Dedifferentiated amniotic fluid mesenchymal stem cell (primary cell): ENCODE measurements around the gene SLC12A8.

Experiments used
- DNase-seq: peaks from one replicate; pipeline ENCODE4 v3.0.0-alpha.2; 2016; ENCODE audit errors: extremely low spot score

The SLC12A8 gene, protein sequence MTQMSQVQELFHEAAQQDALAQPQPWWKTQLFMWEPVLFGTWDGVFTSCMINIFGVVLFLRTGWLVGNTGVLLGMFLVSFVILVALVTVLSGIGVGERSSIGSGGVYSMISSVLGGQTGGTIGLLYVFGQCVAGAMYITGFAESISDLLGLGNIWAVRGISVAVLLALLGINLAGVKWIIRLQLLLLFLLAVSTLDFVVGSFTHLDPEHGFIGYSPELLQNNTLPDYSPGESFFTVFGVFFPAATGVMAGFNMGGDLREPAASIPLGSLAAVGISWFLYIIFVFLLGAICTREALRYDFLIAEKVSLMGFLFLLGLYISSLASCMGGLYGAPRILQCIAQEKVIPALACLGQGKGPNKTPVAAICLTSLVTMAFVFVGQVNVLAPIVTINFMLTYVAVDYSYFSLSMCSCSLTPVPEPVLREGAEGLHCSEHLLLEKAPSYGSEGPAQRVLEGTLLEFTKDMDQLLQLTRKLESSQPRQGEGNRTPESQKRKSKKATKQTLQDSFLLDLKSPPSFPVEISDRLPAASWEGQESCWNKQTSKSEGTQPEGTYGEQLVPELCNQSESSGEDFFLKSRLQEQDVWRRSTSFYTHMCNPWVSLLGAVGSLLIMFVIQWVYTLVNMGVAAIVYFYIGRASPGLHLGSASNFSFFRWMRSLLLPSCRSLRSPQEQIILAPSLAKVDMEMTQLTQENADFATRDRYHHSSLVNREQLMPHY

DNA sequence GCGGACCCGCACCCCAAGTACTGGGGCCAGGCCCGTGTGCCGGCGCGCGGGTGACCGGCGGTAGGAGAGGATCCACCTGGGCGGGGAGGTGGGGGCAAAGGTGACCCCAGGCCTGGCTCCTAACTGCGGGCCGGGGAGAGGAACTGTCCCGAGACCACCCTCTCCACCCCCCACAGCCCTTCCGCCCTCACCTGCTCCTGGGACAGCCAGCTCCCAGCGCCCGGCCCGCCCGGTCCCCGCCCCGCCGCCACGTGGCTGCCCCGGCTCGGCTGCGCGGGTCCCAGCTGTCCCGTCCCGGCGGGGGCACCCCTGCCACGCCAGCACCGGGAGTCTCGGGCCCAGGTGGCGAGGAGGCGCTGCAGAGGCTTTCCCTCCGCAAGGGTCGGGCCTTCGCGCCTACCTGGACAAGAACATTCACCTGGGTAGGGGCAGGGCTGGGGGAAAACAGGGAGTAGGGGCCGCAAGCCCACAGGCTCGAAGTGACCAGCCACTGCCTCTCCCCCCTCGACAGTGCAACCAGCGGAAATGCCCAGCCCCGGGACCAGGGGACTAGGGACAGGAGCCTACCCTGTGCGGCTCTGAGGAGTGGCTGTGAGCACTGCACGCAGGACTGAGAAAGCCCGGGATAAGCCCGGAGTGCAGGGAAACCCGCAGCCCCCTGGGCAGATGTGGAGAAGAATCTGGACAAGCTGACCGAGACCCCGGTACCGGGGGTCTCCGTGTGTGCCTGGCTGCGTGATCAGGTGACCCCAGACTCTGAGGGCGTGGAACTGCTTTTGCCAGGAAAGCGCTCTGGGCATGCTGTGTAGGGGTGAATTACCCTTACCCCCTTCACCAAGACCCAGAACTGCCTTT, at the start of gene SLC12A8:
Gene SLC12A8 (minus strand): TSS at position 240 of the 855 bp plus-strand sequence. CDS start 1,399 bp downstream, outside the sequence.
- no peak for DNase-seq

DNA sequence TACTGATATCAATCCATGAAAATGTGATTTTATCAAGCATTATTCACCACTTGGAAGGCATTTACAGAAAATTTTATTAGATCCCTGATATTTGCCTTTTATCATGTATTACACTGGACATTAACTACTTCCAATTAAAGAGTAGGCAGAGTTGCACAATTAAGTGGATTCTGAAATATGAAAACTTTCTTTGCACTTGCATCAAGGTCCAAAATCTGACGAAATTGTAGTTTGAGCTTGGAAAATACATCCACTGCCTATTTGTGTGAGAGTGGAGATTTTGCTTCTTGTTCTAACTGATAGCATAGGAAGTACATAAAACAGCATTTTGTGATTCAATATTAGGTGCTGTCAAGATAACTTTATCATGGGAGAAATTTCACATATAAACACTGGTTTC, 49.6 kb upstream of the SLC12A8 start:
- DNase-seq: no peak

DNA sequence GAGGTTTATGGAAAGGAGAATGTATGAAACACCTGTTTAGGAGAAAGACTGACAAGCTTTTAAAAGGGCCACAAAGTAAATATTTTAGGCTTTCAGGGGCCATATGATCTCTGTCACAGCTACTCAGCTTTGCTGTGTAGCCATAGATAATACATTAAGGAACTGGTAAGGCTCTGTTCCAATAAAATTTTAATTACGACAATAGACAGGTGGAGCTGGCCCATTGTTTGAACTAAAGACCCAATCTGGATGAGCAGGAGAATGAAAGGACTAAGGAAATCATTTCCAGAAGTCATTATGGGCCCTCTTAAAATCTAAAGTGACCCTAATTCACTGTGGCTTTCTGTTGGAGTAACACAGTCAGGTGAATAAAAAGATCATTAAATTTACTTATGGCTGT, 48.5 kb upstream of the SLC12A8 start:
- no peak for DNase-seq

DNA sequence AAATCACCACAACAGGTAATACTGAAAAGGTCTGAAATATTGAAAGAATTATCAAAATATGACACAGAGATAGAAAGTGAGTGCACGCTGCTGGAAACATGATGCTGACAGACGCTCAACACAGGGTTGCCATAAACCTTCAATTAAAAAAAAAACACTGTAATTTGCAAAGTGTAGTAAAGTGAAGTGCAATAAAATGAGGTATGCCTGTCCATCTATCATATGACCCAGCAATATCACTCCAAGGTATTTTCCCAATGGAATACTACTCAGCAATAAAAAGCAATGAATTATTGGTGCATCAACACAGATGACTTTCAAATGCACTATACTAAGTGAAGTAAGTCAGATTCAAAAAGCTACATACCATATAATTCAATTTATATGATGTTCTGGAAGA, 47.6 kb upstream of the SLC12A8 start:
- DNase-seq: no peak

DNA sequence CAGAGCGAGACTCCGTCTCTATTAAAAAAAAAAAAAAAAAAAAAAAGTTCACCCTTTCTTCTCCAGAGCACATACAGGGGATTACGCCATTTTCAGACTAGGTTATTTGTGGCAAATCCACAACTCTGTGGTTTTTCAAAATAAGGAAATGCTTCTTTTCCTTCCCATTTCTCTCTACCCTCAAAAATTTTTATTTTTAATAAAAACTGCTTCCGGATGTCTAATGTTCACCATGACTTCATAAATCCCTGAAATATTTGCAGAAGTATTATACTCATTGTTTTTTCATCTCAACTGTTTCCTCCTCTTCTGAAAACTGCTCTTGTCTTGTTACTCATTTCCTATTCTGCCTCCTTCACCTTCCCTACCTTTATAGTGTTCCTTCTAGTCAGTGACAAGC, 45.0 kb upstream of the SLC12A8 start:
- DNase-seq: no peak

DNA sequence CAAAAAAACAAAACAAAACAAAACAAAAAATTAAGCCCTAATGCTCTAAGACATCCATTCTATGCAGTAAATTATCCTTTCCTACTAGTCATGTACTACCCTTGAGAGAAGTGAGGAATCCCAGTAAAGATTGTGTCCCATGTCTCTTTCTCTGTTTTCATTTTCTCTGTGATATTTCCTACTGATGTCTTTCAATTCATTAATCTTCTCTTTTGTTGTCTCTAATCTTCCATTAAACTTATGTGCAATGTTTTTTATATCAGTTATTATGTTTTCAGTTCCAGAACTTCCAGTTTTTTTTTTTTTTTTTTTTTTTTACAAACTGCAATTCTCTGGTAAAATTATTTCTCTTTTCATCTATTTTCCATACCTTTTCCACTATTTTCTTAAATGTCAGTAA, 44.1 kb upstream of the SLC12A8 start:
- DNase-seq: no peak

DNA sequence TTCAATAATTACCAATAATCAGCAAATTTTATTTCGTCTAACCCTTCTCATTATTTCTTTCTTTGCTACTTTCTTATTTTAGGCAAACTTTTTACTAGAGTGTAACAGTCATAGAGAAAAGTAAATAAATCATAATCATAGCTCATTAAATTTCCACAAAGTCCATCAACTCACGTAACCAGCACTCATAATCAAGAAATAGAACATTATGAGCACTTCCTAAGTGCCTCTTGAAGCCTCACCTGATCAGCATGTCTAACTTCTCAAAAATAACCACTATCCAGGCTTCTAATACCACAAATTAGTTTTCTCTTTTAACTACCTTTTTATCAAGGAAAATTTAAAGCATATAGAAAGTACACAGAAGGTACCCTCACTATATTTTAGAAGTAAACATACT, 38.4 kb upstream of the SLC12A8 start:
- DNase-seq: no peak

DNA sequence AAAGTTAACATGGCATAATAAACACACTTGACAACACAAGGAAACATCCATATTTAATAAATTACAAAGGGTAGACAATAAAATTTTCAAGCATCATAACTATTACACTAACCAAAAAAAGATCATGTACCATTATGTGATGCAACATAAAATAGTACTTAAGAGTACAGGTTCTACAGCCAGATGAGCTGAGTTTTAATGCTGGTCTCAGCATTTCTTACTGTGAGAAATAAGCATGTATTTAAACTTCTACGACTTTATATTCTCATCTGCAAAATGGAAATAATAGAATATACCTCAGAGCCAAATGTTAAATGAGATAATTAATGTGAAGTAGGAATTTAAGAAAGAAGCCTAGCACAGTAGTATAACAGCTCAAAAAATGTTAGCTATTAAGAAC, 33.7 kb upstream of the SLC12A8 start:
- no peak for DNase-seq

DNA sequence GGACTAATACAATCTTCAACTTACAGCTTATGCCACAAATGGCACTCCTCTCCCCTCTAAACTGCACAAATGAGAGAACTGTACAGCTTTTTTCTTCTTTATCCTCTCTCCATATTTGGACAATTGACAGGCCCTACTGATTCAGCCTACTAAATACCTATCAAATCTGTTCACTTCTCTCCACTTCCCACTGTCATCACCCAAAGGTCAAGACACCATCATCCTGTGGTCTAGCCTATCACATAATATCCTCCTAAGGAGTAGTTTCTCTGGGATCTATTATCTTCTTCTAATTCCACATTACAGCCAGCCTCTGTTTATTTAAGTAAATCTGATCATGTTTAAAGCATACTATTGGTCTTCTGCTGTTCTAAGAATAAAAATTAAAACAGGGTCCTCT, 33.0 kb upstream of the SLC12A8 start:
- no peak for DNase-seq

DNA sequence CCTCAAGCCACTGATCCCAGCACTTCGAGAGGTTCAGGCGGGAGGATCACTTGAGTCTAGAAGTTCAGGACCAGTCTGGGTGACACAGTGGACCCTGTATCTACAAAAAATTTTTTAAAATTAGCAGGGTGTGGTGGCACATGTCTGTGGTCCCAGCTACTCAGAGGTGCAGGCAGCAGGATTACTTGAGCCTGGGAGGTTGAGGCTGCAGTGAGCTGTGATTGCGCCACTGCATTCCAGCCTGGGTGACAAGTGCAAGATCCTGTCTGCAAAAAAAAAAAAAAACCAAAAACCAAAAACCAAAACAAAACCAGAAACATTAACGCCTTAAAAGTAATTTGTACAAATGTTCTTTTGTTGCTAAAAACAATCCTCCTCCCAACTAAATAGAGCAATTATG, 27.9 kb upstream of the SLC12A8 start:
- no peak for DNase-seq

DNA sequence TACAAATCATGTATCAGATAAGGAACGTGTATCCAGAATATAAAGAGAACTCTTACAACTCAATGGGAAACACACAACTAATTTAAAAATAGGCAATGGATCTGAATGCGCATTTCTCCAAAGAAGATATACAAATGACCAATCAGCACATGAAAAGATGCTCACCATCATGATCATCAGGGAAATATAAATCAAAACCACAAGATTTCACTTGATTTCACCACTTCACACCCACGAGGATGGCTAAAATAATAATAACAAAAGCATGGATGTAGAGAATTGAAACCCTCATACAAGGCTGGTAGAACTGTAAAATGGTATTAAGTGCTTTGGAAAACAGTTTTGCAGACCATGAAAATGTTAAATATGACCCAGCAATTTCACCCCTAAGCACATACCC, 26.7 kb upstream of the SLC12A8 start:
- no peak for DNase-seq

DNA sequence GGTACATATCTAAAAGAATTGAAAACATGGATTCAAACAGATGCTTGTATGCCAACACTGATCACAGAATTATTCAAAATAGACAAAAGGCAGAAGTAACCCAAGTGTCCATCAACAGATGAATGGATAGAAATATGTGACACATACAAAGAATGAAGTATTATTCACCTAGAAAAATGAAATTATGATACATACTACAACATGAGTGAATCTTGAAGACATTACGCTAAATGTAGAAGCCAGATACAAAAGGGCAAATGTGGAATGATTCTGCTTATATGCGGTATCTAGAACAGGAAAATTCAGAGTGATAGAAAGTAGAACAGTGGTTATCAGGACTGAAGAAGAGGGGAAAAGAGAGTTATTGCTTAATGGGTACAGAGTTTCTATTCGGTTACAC, 26.2 kb upstream of the SLC12A8 start:
- no peak for DNase-seq

DNA sequence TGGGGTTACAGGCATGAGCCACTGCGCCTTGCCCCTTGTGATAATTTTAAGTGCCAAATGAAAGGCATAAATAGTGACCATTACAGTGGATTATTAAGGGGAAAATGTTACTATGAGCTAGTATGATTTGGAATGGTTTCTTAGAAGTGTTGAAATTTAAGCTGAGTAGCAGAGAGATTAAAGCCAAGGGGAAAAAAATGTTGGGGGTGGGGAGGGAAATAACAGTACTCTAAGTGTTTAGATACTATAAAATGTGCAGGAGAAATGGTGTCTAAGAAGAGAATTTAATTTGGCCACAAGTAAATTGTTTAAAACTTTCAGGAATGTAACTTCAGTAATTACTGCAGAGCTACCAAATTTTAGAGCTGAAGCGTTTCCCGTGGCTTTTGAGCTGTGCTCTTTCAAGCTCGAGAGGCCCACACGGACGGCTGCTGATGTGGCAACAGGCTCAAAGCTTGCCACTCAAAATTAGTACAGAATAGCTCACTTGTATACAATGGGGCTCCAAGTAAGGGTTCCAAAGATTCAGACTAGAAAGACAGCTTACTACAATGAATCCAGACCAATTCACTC, 23.9 kb upstream of the SLC12A8 start:
- DNase-seq: no peak

DNA sequence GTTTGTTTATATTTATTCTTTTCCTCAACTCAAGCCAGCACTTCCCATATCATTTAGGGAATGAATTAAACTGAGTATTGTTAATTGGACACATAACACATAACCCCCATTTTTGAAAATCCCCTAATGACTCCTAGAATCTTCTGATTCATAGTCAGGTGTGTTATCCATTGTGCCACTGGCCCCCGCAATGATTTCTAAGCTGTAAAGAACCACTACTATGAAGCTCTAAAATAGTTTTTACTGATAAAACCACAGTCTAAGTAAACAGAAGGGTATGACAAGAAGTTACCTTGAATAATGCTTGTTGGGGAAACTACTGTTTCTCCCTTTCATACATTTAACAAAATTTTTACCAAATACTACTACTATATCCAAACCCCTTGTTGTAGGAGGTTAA, 22.3 kb upstream of the SLC12A8 start:
- no peak for DNase-seq

DNA sequence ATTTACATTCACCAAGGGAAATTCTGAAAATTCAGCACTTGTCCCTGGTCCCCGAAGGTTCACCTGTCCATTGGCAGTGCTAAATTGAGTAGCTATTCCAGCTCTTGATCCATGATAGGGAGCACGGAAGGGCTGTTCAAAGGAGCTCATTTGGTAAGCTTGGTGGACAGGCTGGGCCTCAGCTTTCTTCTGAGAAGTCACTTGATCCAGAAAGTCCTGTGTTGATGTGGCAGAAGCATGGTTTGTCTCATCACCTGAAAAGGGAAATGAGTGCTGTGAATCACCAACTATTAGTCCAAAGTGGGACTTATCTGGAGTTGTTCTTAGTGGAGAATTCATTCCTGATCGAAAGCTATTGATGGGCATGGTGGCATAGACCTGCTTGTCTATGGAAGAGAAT, 19.9 kb upstream of the SLC12A8 start:
- no peak for DNase-seq

DNA sequence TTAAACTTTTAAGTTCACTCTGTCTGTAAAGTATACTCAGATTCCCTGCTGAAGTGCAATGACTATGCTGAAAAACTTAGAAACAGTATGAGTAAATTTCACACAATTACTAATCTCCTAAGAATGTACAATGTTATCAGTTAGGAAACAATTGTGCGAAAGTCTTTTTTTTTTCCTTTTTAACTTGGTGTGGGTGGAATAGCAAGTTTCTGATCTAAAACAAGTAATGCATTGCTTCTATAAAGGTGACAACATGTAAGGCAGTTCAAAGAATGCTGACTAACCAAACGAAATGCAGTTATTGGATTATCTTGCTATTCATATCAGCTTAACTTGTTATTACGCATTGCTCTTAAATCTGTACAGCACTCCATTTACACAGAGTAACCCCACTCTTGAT, 19.3 kb upstream of the SLC12A8 start:
- DNase-seq: peak; percentile 62

DNA sequence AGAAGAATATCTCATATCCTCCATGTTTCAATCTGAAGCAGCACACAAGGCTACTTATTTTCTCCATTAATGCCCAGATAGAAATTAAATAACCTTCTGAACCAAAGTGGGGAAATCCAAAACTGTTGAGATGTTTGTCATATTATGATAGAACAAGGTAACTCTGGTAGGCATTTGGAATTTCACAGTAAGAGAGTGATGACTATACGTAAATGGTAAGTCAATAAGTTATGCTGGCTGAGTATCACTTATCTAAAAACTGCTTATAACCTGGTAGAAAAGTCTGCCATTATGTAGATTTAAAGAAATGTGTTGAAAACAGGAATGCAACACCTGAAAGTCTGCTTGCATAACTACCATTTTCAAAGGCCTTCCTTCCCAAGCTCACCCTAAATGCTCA, 17.2 kb upstream of the SLC12A8 start:
- no peak for DNase-seq

DNA sequence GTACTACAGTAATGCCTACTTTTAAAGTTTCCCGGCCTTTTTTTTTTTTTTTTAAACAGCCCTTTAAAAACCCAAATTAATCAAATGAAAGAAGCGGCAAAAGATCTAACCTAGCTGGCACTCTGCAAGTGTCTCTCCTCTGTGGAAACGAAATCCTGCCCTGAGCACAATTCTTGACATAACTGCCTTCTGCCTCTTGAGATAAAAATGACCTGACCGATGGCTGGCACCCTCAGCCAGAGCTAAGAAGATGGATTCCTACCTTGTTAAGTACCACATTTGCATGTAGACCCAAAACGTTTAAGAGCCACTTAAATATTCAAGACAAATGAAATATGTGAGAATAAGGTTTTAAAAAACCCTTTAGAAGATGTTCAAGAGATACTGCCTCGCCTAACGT, 16.6 kb upstream of the SLC12A8 start:
- DNase-seq: no peak

DNA sequence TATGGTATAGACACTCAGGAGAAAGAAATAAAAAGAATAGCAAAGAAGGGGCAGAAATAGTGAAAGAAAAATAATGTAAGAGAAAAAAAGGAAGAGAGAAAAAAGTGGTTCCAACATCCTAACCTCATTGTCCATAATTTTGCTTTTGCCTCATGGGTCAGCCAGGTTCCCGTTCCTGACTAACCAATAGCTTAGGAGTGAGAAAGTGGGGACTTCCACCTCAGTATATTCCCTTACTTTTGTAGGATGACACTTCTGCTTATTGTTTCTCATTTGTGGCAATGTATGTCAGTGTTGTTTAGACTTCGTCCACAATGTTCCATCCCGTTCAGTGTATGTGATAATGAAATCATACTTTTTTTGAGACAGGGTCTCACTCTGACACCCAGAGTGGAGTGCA, 9.3 kb upstream of the SLC12A8 start:
- DNase-seq: no peak

DNA sequence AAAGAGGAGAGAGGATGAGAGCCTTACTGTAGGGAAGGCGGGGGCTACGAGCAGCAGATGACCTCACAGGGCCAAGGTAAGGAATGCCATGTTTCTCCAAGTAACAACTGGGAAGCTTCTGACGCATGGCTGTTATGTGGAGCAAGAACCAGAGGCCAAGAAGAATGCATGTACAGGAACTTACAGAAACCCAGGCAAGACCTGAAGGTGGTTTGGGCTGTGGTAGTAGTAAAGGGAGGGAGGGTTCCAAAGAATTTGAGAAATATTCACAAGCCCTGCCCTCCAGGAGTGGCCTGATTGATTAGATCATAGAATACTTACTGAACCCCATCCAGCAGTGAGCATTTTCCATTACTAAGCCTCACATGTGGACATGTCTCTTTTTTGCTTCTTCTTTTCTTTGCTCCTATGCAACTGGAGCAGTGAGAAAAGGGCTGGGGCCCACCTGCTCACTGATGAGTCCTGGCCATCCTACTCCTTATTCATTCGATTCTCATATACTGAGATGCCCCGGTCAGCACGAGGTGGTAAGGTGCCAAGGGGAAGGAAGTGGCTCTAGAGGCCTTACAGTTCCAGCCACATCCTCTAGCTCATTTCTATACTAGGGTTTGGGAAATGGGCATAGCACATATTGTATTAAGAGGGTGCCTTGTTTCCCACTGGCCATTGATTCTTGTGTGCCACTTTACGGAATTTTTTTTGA, 8.3 kb upstream of the SLC12A8 start:
- no peak for DNase-seq

DNA sequence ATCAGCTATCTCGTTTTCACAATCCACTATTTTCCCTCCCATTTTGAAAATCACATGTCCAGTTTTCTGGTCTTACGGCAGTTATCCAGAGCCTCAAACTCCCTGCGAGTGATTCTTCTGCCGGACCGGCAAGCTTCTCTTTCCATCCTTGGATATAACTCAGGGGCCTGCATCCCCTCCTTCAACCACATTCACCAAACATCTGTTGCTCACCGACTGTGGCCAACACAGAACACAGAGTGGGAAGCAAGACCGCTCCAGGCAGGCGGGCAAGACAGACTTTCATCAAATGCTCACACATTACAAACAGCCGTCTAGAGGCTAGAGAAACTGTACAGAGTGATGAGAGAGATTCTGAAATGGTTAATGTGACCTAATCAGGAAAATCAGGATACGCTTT, 7.6 kb upstream of the SLC12A8 start:
- DNase-seq: no peak
